NCI-H446 (cell line): Measurements from ENCODE around the gene PWP1.
A peak's percentile ranks its signal among the peaks of the same experiment; 100 is the strongest.
"Not testable (repeated sequence)": the region's sequence is repeated elsewhere in the genome, so short reads cannot be mapped to it uniquely, and the experiment has no call there.

Experiments used
- DNase-seq, 2 experiments: peaks; one replicate each; lab custom pipeline; 2025; lab: John Stamatoyannopoulos, UW

PWP1 gene

DNA sequence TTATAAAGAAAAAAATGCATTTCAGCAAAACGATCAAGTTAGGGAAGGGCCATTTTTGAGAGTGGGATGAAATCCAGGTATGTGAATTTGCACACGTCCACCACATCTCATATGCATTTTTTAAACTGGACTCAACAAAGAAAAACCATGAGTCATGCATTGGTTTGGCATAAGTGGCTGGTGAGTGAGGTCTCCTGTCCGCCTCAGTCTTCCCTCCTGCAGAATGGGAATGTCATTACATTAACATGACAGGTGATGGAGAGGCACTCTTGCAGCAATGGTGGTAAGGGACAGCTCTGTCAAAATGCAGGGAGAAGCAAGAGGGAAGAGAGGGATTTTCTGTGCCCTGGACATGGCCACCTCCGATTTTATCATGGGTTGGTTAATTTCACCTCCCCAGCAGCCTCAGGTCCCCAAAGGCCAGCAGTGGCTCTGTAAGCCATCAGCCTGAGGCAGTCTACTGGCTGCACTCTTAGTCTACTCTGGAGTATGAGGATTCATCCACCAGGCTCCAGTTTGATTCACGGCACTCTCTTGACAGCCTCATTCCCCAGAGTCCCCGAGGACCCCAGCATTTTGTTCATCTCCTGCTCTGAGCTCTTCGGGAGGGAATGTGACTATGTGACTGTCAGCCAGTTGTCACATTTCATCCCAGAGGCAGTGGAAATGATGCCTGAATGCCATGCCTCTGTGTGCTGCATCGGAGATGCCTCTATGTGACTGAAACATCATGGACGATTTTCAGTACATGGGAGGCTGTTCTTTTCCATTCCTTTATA is 17.1 kb upstream of the PWP1 start:
- DNase-seq, result no peak

DNA sequence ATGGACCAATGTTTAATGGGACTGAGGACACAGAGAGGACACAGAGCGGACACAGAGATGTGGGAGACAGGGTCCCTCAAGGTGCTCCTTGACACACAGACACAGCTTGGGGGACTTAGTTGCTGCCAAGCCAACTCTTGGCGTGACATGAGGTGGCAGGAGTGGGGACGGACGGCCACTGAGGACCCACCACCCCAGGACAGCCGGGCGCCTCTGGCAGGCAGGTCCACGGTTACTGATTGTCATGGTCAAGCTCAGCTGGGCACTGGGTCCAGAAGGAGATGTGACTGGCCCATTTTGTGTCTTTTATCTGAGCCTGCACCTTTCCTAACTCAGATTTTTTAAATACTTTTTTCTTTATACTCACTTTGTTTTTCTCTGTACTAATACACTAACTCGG is 15.7 kb upstream of the PWP1 start:
- no peak for DNase-seq

DNA sequence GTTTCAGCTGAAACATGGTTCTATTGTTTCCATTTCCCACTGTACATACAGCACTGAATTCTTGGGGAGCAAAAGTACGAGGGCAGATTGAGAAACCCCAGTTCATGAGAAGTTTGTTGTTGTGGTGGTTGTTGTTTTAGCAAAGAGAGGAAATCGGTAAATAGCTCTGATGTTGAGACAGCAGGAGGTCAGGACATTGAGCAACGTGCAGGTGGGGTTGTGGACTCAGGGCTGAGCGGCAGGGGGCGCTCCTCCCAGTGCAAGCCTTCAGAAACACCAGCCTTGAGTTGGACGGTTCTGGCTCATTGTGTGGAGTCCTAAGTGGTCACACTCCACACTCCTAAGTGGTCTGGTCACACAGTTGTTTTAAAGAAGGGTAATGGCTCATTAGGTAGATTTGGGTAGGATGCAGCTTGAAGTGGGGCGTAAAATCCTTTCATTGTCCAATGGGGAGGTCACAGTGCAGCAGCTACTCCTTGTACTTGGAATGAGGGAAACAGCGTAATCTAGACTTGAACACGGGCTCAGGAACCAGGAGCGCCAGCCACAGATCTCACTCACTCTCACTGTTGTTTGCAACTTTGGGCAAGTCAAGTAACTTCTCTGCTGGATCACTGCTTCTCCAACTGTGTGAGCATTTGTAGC is 14.5 kb upstream of the PWP1 start:
- peak in 1 of 2 experiments; percentile 18 for DNase-seq

DNA sequence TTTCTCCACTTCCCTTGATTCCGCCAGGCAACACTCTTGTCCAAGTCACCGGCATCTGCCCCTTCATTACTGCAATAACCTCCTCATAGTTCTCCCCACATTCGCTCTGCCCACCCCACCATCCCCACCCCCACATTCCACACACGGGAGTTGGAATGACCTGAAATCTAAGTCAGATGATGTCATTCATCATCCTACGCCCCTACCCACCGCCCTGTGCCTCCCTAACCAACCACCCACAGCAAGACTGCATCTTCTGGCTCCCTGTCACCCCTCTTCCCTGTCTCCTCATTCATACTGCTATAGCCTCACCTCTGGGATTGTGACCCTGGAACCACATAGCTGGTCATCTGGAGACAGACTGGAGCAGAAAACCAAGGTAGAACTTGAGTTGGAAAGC is 7.9 kb upstream of the PWP1 start:
- DNase-seq, result no peak

DNA sequence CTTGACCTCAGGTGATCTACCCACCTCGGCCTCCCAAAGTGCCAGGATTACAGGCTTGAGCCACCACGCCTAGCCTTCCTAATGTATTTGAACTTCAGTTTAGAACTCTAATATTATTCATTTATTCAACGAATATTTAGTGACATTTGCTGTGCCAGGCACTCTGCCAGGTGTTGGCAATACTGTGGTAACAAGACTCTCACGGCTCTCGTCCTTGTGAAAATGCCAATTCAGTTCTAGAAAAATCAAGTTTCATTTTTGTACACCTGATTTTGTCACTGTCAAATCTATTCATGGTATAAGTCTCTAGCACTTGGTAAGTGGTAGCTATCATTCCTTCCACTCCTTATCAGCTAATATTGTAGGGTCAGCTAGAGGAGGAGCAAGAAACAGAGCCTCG is 6.3 kb upstream of the PWP1 start:
- DNase-seq, result no peak

DNA sequence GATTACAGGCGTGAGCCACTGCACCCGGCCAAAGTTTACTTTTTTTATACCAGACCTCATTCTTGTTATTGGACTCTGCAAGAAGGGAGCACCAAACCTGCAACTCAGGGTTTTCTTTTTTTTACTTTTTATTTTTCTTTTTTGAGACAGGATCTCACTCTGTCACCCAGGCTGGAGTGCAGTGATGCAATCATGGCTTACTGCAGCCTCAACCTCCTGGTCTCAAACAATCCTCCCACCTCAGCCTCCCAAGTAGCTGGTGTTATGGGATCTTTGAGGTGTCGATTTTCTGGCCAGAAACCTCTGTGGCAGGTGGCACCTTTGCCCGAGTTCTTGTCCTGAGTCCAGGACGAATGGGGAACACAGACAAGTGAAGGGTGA is 4.2 kb upstream of the PWP1 start:
- DNase-seq, result no peak

DNA sequence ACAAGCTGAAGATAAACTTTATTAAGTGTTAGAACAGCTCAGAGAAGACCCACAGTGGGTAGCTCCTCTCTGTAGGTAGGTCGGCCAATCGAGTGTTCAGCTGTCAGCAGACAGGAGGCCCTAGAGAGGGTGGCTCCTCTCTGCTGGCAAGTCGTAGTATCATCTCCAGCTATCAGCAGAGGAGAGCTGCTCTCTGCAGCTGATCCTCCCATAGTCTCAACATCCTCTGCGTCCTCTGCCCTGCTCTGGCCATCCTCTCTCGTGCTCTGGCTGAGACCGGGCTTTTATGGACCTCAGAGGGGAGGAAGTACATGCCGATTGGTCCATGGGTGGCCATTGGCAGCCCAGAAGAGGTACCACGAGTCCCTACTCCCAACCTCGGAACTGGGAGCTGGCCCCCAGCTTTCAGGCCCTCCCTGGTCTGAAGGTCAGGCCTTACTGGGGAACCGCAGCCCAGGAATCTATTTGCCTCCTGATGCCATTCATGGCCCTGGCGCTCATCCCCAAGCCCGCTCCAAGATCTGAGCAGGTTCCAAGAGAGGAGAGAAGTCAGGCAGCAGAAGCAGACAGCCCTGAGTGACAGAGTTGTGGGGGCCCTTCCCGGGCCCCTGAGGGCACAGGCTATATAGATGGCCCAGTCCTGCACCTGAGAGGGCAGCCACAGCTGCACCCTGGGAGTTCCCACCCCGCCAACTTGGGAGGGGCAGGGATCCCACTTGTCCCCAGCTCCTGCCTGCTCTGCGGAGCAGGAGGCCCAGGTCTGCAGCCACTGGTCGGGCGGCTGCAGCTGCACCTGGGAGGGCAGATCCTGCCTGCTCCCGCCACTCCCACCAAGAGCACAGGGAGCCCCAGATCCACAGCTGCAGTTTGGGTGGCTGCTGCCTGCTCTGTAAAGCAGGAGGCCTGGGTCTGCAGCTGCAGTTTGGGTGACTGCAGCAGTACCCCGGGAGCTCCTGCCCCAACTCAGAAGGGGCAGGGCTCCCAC is 3.5 kb upstream of the PWP1 start:
- no peak for DNase-seq

DNA sequence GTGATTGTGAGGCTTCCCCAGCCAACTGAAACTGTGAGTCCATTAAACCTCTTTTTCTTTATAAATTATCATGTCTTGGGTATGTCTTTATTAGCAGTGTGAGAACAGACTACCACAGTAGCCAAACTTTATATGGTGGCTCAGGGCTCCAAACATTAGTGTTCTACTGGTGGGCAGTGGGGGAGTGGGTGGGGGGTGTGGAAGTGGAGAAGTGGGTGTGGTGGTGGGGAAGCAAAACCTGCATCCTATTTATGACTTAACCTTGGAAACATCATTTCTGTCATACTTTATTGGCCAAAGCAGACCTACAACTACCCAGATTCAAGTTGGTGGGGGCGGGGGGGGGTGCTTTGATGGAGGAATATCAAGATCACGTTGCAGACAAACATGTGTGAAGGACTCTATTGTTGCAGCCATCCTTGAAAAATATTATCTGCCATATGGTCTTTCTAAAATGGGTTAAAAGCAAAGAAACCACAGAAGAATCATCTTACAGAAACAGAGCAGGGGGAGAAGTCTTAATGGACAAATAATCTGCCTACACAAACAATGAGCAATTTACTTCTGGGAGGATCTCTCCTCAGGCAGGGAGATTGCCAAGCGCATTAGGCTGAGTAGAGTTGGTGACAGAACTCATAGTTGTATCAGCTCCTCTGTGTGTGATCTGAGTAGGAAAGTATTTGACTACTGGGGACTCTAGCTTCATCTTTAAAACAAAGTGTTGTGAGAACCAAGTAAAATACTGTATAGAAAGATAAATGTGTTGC is 1.4 kb upstream of the PWP1 start:
- DNase-seq, result no peak

DNA sequence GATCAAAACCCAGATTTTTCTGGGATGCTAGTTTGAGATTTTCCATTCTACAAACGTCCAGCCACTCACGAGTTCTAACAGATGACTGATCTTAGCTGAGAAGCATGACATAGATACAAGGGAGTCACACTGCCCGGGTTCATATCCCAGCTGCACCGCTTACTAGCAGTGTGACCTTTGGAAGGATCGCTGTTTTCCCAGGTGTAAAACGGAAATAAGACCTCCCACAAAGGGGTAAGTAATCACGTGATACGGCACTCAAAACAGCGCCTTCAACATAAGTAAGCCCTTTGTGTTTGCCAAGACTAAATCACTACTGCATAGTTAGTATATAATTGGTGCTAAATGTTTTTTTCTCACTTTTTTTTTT is 624 bp upstream of the PWP1 start:
- peak in 1 of 2 experiments; percentile 16 for DNase-seq

DNA sequence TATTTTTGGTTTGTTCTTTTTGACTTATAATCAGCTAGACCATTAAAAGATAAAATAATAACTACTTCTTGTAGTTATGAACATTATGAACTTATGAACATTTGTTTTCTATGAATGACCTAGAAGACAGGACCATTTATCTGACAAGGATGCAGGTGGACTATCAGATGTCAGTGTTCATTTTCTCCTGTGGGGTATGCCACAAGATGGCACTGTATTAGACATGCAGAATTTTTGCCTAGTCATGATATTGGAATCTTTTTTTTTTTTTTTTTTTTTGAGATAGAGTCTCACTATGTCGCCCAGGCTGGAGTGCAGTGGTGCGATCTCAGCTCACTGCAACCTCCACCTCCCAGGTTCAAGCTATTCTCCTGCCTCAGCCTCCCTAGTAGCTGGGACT is 10.2 kb downstream of the PWP1 start:
- not testable (repeated sequence) for DNase-seq

DNA sequence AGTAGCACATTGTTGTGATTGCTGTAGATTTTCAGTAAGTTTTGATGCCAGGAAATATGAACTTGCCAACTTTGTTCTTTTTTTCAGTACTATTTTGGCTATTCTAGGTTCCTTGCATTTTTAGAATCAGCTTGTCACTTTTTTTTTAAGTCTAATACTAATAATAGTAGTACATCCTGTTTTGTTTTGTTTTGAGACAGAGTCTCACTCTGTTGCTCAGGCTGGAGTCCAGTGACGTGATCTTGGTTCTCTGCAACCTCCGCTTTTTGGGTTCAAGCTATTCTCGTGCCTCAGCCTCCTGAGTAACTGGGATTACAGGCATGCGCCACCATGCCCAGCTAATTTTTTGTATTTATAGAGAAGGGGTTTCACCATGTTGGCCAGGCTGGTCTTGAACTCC is 16.5 kb downstream of the PWP1 start:
- DNase-seq, result no peak

DNA sequence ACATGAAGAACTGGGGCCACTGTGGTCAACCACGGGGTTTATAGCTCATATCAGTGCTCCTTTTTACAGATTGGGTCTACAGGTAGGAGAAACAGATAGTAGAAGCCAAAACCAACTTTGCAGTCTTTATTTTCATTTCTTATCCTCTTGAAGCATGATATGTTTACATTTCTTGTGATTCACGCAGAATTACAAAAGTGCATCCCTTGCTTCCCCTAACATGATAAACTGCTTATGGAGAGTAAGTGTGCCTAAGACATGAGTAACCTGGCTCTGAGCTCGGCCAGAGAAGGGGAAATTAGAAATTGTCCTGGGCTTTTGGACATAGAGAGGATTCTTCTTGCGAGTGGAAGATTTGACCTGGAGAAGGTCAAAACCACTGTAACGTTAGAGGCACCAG is 18.4 kb downstream of the PWP1 start:
- DNase-seq, result no peak

DNA sequence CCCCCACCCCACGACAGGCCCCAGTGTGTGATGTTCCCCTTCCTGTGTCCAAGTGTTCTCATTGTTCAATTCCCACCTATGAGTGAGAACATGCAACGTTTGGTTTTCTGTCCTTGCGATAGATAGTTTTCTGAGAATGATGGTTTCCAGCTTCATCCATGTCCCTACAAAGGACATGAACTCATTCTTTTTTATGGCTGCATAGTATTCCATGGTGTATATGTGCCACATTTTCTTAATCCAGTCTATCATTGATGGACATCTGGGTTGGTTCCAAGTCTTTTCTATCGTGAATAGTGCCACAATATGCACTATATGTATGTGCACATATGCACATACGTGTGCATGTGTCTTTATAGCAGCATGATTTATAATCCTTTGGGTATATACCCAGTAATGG is 19.9 kb downstream of the PWP1 start:
- not testable (repeated sequence) for DNase-seq

DNA sequence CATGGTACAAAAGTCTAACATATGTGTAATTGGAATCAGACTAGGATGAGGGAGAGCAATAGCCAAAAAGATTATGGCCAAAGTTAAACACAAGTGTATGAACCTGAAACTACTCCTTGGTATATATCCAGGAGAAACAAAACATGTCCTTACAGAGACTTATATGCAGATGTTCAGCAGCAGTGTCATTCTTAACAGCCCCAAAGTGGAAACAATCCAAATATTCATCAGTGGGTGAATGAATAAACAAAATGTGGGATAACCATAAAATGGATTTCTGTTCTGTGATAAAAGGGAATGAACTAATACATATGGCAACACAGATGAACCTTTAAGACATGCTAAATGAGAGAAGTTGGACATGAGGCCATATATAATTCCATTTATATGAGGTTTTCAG is 30.2 kb downstream of the PWP1 start:
- DNase-seq, result no peak

DNA sequence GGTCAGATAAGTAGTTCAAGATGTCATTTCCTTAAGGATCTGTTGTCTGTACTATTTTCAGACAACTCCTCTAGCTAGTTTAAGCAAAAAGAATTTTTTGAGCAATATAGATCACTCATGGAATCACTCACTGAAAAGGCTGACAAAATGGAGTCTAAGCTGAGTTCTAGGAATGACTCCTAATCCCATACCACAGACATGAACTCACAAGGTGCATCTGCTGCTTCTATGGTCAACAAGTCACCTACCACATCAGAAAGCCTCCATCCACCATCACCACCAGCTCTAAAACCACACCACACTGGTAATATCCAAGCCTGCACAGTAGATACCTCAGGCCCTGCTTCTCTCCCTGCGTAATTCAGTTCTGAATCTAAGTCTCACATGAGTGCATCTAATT is 33.0 kb downstream of the PWP1 start:
- no peak for DNase-seq

DNA sequence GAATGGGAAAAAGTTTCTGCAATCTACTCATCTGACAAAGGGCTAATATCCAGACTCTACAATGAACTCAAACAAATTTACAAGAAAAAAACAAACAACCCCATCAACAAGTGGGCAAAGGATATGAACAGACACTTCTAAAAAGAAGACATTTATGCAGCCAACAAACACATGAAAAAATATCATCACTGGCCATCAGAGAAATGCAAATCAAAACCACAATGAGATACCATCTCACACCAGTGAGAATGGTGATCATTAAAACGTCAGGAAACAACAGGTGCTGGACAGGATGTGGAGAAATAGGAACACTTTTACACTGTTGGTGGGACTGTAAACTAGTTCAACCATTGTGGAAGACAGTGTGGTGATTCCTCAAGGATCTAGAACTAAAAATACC is 41.7 kb downstream of the PWP1 start:
- not testable (repeated sequence) for DNase-seq

DNA sequence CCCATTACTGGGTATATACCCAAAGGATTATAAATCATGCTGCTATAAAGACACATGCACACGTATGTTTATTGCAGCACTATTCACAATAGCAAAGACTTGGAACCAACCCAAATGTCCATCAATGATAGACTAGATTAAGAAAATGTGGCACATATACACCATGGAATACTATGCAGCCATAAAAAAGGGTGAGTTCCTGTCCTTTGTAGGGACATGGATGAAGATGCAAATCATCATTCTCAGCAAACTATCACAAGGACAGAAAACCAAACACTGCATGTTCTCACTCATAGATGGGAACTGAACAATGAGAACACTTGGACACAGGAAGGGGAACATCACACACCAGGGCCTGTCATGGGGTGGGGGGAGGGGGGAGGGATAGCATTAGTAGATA is 42.1 kb downstream of the PWP1 start:
- DNase-seq, result not testable (repeated sequence)

DNA sequence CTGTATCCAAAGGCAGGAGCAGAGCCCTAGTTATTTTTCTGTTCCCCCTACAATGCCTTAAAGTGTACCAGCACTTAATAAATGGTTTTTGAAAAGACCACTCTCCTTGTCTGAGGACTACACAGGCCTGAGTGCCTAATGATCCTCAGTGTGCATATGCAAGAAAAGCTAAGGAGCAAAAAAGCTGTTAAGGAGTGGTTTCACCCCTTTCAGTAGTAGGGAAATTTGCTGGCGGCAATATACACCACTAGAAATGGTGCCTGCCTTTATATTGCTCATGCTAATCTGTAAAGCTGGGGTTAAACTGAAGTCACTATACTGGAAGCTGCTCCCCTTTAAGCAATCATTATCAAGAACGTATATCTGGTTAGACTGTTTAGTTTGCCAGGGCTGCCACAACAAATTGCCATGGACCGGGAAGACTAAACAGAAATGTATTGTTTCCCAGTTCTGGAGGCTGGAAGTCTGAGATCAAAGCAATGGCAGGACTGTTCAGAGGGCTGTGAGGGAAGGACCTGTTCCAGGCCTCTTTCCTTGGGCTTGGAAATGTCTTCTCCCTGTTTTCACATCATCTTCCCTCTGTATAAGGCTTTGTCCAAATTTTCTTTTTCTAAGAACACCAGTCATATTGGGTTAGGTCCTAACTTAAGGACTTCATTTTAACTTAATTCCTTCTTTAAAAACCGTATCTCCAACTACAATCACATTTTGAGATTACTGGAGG is 45.2 kb downstream of the PWP1 start:
- no peak for DNase-seq

DNA sequence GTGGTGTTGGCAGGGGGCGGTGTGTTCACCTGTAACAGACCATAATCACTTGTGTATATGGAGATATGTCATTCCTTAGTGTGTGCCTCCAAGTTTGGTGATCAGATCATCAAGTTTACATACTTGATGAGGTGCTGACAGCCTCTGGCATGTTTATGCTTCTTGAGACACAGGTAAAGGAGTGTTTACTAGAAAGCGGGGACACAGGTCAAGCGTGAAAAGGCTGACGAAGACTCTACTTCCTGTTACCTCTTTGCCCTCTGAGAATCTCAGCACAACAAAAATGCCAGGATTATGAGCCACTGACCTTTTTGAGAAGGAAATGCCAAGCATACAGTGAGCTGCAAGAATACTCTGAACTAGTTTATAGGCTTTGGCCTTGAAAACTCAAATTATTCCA is 45.8 kb downstream of the PWP1 start:
- DNase-seq, result no peak

DNA sequence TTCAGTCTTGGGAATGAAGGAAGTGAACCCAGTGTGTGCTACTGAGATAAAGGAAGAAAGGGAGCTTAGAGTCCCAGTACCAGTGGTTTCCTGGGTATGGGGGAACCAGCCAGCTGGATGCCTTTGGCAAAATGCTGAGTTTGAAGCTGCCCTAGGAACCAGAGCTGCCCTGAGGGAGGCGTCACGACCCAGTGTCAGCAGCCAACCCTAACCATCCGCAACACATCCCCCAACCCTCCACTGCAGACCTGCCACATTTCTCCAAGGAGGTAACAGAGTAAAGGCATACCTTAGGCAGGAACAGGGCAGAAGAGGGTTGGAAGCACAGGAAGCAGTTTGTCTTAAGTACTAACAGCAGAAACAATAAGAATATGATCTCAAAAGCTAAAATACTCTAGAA is 46.8 kb downstream of the PWP1 start:
- DNase-seq, result no peak

DNA sequence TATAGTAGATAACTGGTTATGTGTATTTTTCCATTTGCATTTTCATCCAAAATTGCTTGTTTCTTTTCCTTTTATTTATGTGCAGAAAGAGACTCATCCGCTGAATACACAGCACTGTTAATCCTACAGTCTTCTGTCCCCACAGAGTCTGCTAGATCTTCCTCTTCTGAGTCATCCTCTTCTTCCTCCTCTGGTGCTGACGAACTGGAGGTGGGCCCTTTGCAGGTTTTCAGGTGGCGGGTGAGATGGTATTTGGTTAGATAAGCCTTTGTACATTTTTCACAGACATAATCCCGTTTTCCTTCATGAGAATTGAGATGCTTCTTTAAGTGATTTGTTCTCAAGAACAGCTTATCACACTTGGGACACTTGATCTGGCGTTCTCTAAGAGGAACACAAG is 48.5 kb downstream of the PWP1 start:
- DNase-seq, result no peak
